H1 (cell line): ENCODE results near the gene TNS1. TPM values are rescaled to one million over a fixed set of nuclear protein-coding genes. Genes with fewer than 3 reads are reported as not detected.

ENCODE experiments used
- CTCF ChIA-PET: fragments of 300-600 bp; sonication (Branson Sonifier 250); formaldehyde crosslinking; loops from one replicate; lab custom pipeline; 2021; ENCODE audit not compliant: partially characterized antibody; lab: Charles Lee
- POLR2A ChIA-PET: fragments of 300-600 bp; sonication (Branson Sonifier 250); formaldehyde crosslinking; loops from one replicate; lab custom pipeline; 2021; ENCODE audit warnings: inconsistent platforms; ENCODE audit not compliant: partially characterized antibody; lab: Charles Lee
- DNase-seq, 2 experiments: peaks; one replicate each; pipeline versions ENCODE4 v3.0.0 to v3.0.0-alpha.2; 2010 to 2022; ENCODE audit warnings: low spot score in 2 of 2, low read depth in 1 of 2, mixed read lengths in 1 of 2
- FAIRE-seq: peaks from 2 replicates; lab custom pipeline; 2011; peaks lifted over from hg19 to GRCh38; lab: Jason Lieb, UNC
- H2AFZ ChIP-seq: 2 replicates; pipeline ENCODE4 v1.8.1; 2012; ENCODE audit warnings: low read length, inconsistent platforms
- H2AK5ac ChIP-seq: 2 replicates; pipeline ENCODE4 v1.6.1; 2013; ENCODE audit warnings: low read depth, low read length
- H2BK120ac ChIP-seq: replicated peaks from 2 replicates; pipeline ENCODE3; 2013; ENCODE audit warnings: low read depth, low read length, inconsistent platforms
- H2BK12ac ChIP-seq: 2 replicates; pipeline ENCODE4 v1.6.1; 2013; ENCODE audit warnings: low read depth, low read length
- H2BK15ac ChIP-seq: 2 replicates; pipeline ENCODE4 v1.6.1; 2013; ENCODE audit warnings: low read length
- H2BK20ac ChIP-seq: 2 replicates; pipeline ENCODE4 v1.6.1; 2013; ENCODE audit warnings: low read length
- H2BK5ac ChIP-seq: 2 replicates; pipeline ENCODE4 v1.6.1; 2013; ENCODE audit warnings: low read depth, low read length
- H3K14ac ChIP-seq: 2 replicates; pipeline ENCODE4 v1.6.1; 2013; ENCODE audit warnings: inconsistent platforms; ENCODE audit not compliant: insufficient read length
- H3K18ac ChIP-seq: 2 replicates; pipeline ENCODE4 v1.6.1; 2013; ENCODE audit warnings: low read length; ENCODE audit errors: extremely low read depth
- H3K23ac ChIP-seq: 2 replicates; pipeline ENCODE4 v1.6.1; 2013; ENCODE audit warnings: inconsistent platforms; ENCODE audit not compliant: insufficient read length
- H3K23me2 ChIP-seq: 2 replicates; pipeline ENCODE4 v1.6.1; 2013; ENCODE audit warnings: low read depth, low read length
- H3K27ac ChIP-seq: 2 replicates; pipeline ENCODE4 v1.6.1; 2011; ENCODE audit warnings: low read depth, low read length, inconsistent platforms
- H3K27me3 ChIP-seq, 4 experiments: replicated peaks in 1 of 4; 1 replicate in 1 of 4; 2 replicates in 3 of 4; pipeline versions ENCODE4 v1.6.1 to v1.8.1; 2011 to 2013; ENCODE audit warnings: low read length in 3 of 4, mild to moderate bottlenecking in 3 of 4, inconsistent platforms in 2 of 4, mixed read lengths in 2 of 4, moderate library complexity in 1 of 4; ENCODE audit not compliant: control insufficient read depth in 3 of 4, insufficient read depth in 3 of 4; ENCODE audit errors: extremely low read depth in 1 of 4
- H3K36me3 ChIP-seq, 4 experiments: 2 replicates each; pipeline versions ENCODE4 v1.6.1 to v1.8.1; 2011 to 2013; ENCODE audit warnings: mild to moderate bottlenecking in 4 of 4, low read length in 3 of 4, moderate library complexity in 2 of 4, control low read depth in 1 of 4, inconsistent platforms in 1 of 4; ENCODE audit not compliant: insufficient read depth in 4 of 4, control insufficient read depth in 2 of 4
- H3K4ac ChIP-seq: replicated peaks from 2 replicates; pipeline ENCODE3; 2013; ENCODE audit warnings: low read length, low read depth, mixed read lengths, inconsistent platforms; ENCODE audit not compliant: insufficient read length
- H3K4me1 ChIP-seq, 4 experiments: replicated peaks in 1 of 4; 1 replicate in 1 of 4; 2 replicates in 3 of 4; pipeline versions ENCODE4 v1.6.1 to v1.8.1; 2011 to 2013; ENCODE audit warnings: low read length in 3 of 4, inconsistent platforms in 2 of 4, mixed read lengths in 1 of 4; ENCODE audit not compliant: insufficient read depth in 4 of 4, control insufficient read depth in 3 of 4
- H3K4me2 ChIP-seq, 2 experiments: 2 replicates each; pipeline versions ENCODE4 v1.6.1 to v1.8.1; 2011 to 2013; ENCODE audit warnings: low read depth in 2 of 2, low read length in 2 of 2, control low read depth in 1 of 2, inconsistent platforms in 1 of 2, mild to moderate bottlenecking in 1 of 2; ENCODE audit not compliant: insufficient read depth in 1 of 2
- H3K4me3 ChIP-seq, 4 experiments: fragments of 200-600, 300-600 bp in 1 of 4; sonication (generic), shearing (Covaris generic), sonication (Bioruptor Twin) in 1 of 4; 2 replicates each; pipeline versions ENCODE4 v1.5.1 to v1.8.1; 2011 to 2016; ENCODE audit warnings: low read length in 4 of 4, low read depth in 3 of 4, control low read depth in 2 of 4, inconsistent platforms in 2 of 4, mild to moderate bottlenecking in 2 of 4, mixed read lengths in 1 of 4, moderate library complexity in 1 of 4; ENCODE audit not compliant: insufficient read depth in 2 of 4; ENCODE audit errors: extremely low read depth in 1 of 4
- H3K56ac ChIP-seq: replicated peaks from 2 replicates; pipeline ENCODE3; 2013; ENCODE audit warnings: low read depth, mild to moderate bottlenecking, mixed read lengths, low read length, inconsistent platforms; ENCODE audit not compliant: insufficient read length
- H3K79me1 ChIP-seq: 2 replicates; pipeline ENCODE4 v1.6.1; 2013; ENCODE audit warnings: low read depth, low read length, control low read depth
- H3K79me2 ChIP-seq, 2 experiments: 2 replicates each; pipeline versions ENCODE4 v1.6.1 to v1.8.1; 2012 to 2013; ENCODE audit warnings: low read length in 2 of 2, mild to moderate bottlenecking in 2 of 2, inconsistent platforms in 1 of 2; ENCODE audit not compliant: insufficient read depth in 2 of 2, control insufficient read depth in 1 of 2
- H3K9ac ChIP-seq, 4 experiments: replicated peaks in 1 of 4; 1 replicate in 1 of 4; 2 replicates in 3 of 4; pipeline versions ENCODE4 v1.6.1 to v1.8.1; 2011 to 2013; ENCODE audit warnings: low read depth in 3 of 4, low read length in 3 of 4, control low read depth in 2 of 4, mild to moderate bottlenecking in 2 of 4, moderate library complexity in 2 of 4, inconsistent platforms in 1 of 4; ENCODE audit errors: extremely low read depth in 1 of 4
- H3K9me3 ChIP-seq, 2 experiments: 2 replicates each; pipeline versions ENCODE4 v1.6.1 to v1.8.1; 2012 to 2013; ENCODE audit warnings: mild to moderate bottlenecking in 2 of 2, moderate library complexity in 2 of 2, control low read depth in 1 of 2, inconsistent platforms in 1 of 2, low read depth in 1 of 2, low read length in 1 of 2, mixed read lengths in 1 of 2; ENCODE audit not compliant: insufficient read depth in 2 of 2
- H4K20me1 ChIP-seq, 2 experiments: replicated peaks in 1 of 2; 2 replicates each; pipeline versions ENCODE3 to v1.8.1; 2011 to 2013; ENCODE audit warnings: inconsistent platforms in 2 of 2, low read length in 2 of 2, mild to moderate bottlenecking in 1 of 2; ENCODE audit not compliant: insufficient read depth in 2 of 2, control insufficient read depth in 1 of 2
- H4K5ac ChIP-seq: 2 replicates; pipeline ENCODE4 v1.6.1; 2013; ENCODE audit warnings: low read length, low read depth, mixed read lengths, inconsistent platforms; ENCODE audit not compliant: insufficient read length
- H4K8ac ChIP-seq: 2 replicates; pipeline ENCODE4 v1.8.0; 2013; ENCODE audit warnings: mild to moderate bottlenecking, moderate library complexity, low read length, inconsistent platforms; ENCODE audit not compliant: insufficient read depth; ENCODE audit errors: extremely low read depth
- H4K91ac ChIP-seq: replicated peaks from 2 replicates; pipeline ENCODE3; 2013; ENCODE audit warnings: low read length, mixed read lengths, inconsistent platforms; ENCODE audit not compliant: insufficient read length
- CBX8 ChIP-seq: fragments of 300-800, 300-1000 bp; sonication (generic); IDR thresholded peaks from 2 replicates; pipeline ENCODE4 v1.7.1; 2016; ENCODE audit warnings: low read depth, low read length, borderline replicate concordance
- JUND ChIP-seq: IDR thresholded peaks from 2 replicates; pipeline ENCODE4 v1.6.1; 2011; ENCODE audit warnings: mild to moderate bottlenecking, improper control_type of control experiment, low read length
- POLR2AphosphoS5 ChIP-seq: IDR thresholded peaks from 2 replicates; pipeline ENCODE4 v1.6.1; 2011; ENCODE audit warnings: low read depth, low read length
- RFX5 ChIP-seq: IDR thresholded peaks from 2 replicates; pipeline ENCODE4 v1.6.1; 2011; ENCODE audit warnings: low read depth, low read length, improper control_type of control experiment, borderline replicate concordance
- SIRT6 ChIP-seq: IDR thresholded peaks from one replicate; pipeline ENCODE4 v1.7.1; 2012; ENCODE audit warnings: low read length, inconsistent platforms
- SIX5 ChIP-seq: IDR thresholded peaks from 2 replicates; pipeline ENCODE4 v1.6.1; 2011; ENCODE audit warnings: mild to moderate bottlenecking, low read depth, low read length
- SP1 ChIP-seq: IDR thresholded peaks from 2 replicates; pipeline ENCODE4 v1.6.1; 2011; ENCODE audit warnings: low read depth, low read length
- TBP ChIP-seq: IDR thresholded peaks from 2 replicates; pipeline ENCODE4 v1.6.1; 2011; ENCODE audit warnings: low read depth, low read length, improper control_type of control experiment
- TEAD4 ChIP-seq: IDR thresholded peaks from 2 replicates; pipeline ENCODE4 v1.6.1; 2012; ENCODE audit warnings: low read depth, low read length, inconsistent platforms, mixed read lengths
- USF2 ChIP-seq: IDR thresholded peaks from 2 replicates; pipeline ENCODE4 v1.6.1; 2011; ENCODE audit warnings: low read length, improper control_type of control experiment
- YY1 ChIP-seq: IDR thresholded peaks from 2 replicates; pipeline ENCODE4 v1.6.1; 2011; ENCODE audit warnings: low read depth, mild to moderate bottlenecking, low read length
- WGBS, 2 experiments: shearing (Covaris generic) in 1 of 2; methylation state at CpG; one replicate each; pipeline versions ENCODE4 v1.1.6 to v1.1.7; 2013 to 2015; ENCODE audit warnings: low lambda C conversion rate in 2 of 2, mixed read lengths in 2 of 2, inconsistent platforms in 1 of 2, low coverage in 1 of 2, missing lambda C conversion rate in 1 of 2; ENCODE audit not compliant: insufficient replicate concordance in 2 of 2, insufficient coverage in 1 of 2, insufficient read length in 1 of 2; ENCODE audit errors: extremely low coverage in 1 of 2, missing lambda C conversion rate in 1 of 2; 5-methylcytosine and 5-hydroxymethylcytosine counted together
- polyA plus RNA-seq, 7 experiments: library from polyadenylated mRNA; depleted of rRNA in 3 of 7; stranded (reverse) in 5 of 7; unstranded in 2 of 7; fragments of >200 nt in 5 of 7; fragments of 200-250 nt in 2 of 7; gene quantifications; 1 replicate in 5 of 7; 2 replicates in 1 of 7; 4 replicates in 1 of 7; pipeline versions ENCODE4 v1.2.1 to v1.2.3, GENCODE V29; 2011 to 2013; ENCODE audit warnings: missing spikeins in 2 of 7, mixed read lengths in 2 of 7
- total RNA-seq: library from RNA; stranded (reverse); fragmentation: NEBNext Ultra II Directional; extraction: Animal tissue kit (Norgen Biotek cat#: 25700); gene quantifications from 2 replicates; pipeline ENCODE4 v1.2.1, GENCODE V29; 2021

TNS1 gene
- total and polyA plus RNA-seq, 2 of the 8 experiments (the other 6 are each of a cell fraction or from before 2014, with no cell fraction given), result 1.5 to 5.1 TPM

DNA sequence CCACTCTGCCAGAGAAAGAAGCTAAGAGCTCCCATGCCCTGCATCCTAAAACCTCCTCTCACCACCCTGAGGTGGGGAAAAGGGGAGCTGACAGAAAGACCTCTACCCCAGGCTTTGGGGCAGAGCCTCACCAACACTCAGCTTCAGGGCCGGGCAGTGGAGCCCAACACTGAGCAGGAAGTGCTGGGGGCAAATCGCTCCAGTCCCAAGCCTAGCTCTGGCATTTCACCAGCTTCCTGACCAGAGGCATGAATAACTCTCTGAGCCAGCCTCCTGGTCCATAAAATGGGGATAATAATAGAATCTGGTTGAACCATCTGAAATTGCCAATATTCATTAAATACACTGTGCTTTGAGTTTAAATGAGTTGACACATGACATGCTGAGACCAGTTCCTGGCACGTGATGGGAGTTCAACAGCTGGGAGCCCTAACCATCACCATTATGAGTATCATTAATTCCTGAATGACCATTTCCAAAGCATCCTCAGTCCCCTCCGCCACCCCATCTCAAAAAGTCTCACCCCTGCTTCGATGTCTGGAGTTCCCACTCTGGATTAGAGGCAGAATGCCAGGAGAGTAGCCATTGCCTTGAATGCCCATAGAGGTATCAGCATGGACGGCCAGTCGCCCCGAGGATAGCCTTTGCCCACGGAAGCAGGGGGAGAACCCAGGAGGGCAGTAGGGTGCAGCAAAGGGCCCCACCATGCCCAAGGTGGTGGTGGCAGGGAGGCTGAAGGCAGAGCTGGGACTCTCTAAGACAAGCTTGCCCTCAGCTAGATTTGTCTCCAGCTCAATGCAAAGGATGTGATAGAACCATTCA is 153.4 kb downstream of the TNS1 start:
- H3K9ac ChIP-seq, result no peak overlapping the region
- no peak overlapping the region for H4K91ac ChIP-seq
- H3K14ac ChIP-seq, result no peak overlapping the region
- no peak overlapping the region for H3K27ac ChIP-seq
- H3K18ac ChIP-seq, result no peak overlapping the region
- no peak overlapping the region for H3K4ac ChIP-seq
- H3K79me2 ChIP-seq, result no peaks in the 10 kb centered on the region
- FAIRE-seq (no peak), DNase-seq (no peak)
- H4K5ac ChIP-seq, result no peak overlapping the region
- ChIA-PET POLR2A (interaction anchor here (0.8 to 1.2 kb wide), 2 partner anchors 10 to 59 kb away, joined by 3 to 4 read pairs; no protein-coding TSS in a partner anchor), CTCF (interaction anchor here (0.6 to 2.3 kb wide), 12 partner anchors 9 to 1162 kb away, joined by 3 to 11 read pairs (median 3); no protein-coding TSS in a partner anchor)
- H3K23ac ChIP-seq, result no peak overlapping the region
- no peak overlapping the region; the same call in 1 of the 2 replicates for H2BK5ac ChIP-seq
- no peak overlapping the region for H3K4me2 ChIP-seq
- H3K79me1 ChIP-seq, result no peaks in the 10 kb centered on the region
- no peak overlapping the region for H3K4me3 ChIP-seq
- no peaks in the 10 kb centered on the region for H3K36me3 ChIP-seq
- no peaks in the 10 kb centered on the region for H4K20me1 ChIP-seq
- no peak for TF ChIP-seq POLR2AphosphoS5
- TF ChIP-seq JUND, result no peak
- no peak for TF ChIP-seq RFX5
- no peak for TF ChIP-seq TEAD4
- no peak for TF ChIP-seq USF2
- TF ChIP-seq CBX8, result no peak
- TF ChIP-seq SIRT6, result no peak
- no peak for TF ChIP-seq TBP
- no peak for TF ChIP-seq SIX5
- no peak for TF ChIP-seq YY1
- TF ChIP-seq SP1, result no peak
- no peak overlapping the region for H2BK15ac ChIP-seq
- no peak overlapping the region for H2AK5ac ChIP-seq
- no peaks in the 10 kb centered on the region; a peak in 2 of 7 replicates for H3K4me1 ChIP-seq
- peaks cover 2% of the 10 kb centered on the region; the same call in 1 of the 2 replicates for H3K23me2 ChIP-seq
- no peak overlapping the region for H4K8ac ChIP-seq
- H3K27me3 ChIP-seq, result no peaks in the 10 kb centered on the region
- WGBS, 2 experiments, result 90% methylated on average over 9 of the region's 9 CpGs; no CpG with 5 or more reads in 1 of the 2 experiments
- no peak overlapping the region for H2AFZ ChIP-seq
- H3K9me3 ChIP-seq, result peaks cover 9 to 12% of the 10 kb centered on the region in 2 experiments
- H2BK120ac ChIP-seq, result no peak overlapping the region
- H3K56ac ChIP-seq, result no peak overlapping the region
- no peak overlapping the region for H2BK20ac ChIP-seq
- no peak overlapping the region for H2BK12ac ChIP-seq
